HG03520 (cell line): ENCODE data around the gene SERPINA1.

ENCODE experiments used
- ATAC-seq: cut with Tn5 transposase; IDR thresholded peaks from one replicate; pipeline ENCODE4 v1.9.1; 2021; ENCODE audit warnings: mild to moderate bottlenecking, moderate library complexity; ENCODE audit not compliant: unreplicated experiment

SERPINA1 gene

GRCh38 chr14:94349276-94349675, 39.1 kb downstream of the SERPINA1 start:
- no peak for ATAC-seq

DNA sequence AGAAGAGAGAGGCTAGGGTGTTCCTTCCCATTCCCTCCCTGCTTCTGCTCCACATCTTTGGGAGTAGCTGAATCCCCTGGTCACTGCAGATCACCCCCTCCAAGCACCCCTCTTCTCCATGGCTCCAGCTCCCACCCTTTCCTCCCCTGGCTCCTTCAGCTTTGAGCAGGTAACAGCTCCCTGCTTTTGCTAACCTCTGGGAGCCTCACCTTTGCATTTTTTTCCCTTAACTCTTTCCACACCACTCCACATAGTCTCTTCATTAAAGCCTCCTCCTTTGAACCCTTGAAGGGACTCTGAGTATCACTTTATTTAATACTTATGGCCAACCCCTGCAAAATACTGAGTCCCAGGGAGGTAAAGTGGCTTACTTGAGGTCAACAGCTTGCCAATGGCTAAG, 39.6 kb downstream of the SERPINA1 start:
- ATAC-seq: no peak

- peak; percentile 8 for ATAC-seq
Measured at GRCh38 chr14:94346841-94347240, 41.6 kb downstream of the SERPINA1 start.

DNA sequence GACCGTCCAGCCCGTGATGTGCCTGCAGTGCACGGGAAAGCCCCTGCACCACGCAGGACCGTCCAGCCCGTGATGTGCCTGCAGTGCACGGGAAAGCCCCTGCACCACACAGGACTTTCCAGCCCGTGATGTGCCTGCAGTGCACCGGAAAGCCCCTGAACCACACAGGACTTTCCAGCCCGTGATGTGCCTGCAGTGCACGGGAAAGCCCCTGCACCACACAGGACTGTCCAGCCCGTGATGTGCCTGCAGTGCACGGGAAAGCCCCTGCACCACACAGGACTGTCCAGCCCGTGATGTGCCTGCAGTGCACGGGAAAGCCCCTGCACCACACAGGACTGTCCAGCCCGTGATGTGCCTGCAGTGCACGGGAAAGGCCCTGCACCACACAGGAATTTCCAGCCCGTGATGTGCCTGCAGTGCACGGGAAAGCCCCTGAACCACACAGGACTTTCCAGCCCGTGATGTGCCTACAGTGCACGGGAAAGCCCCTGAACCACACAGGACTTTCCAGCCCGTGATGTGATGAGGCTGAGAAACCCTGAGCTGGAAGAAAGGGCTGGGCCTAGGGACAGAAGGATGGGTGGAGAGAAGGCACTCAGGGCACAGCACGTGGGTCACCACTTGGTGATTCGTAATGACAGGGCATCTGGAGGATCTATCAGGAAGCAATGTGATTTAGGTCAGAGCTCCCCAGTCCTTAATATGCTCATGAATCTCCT, 42.2 kb downstream of the SERPINA1 start:
- ATAC-seq: peak; percentile 61

GRCh38 chr14:94345344-94346064, 42.9 kb downstream of the SERPINA1 start:
- ATAC-seq: no peak

- no peak for ATAC-seq
Measured at GRCh38 chr14:94344389-94344788, 44.0 kb downstream of the SERPINA1 start.

- ATAC-seq: no peak
Measured at GRCh38 chr14:94343238-94344005, 45.0 kb downstream of the SERPINA1 start.

GRCh38 chr14:94342334-94342934, 46.0 kb downstream of the SERPINA1 start:
- no peak for ATAC-seq

GRCh38 chr14:94341656-94342333, 46.6 kb downstream of the SERPINA1 start:
- ATAC-seq: no peak

DNA sequence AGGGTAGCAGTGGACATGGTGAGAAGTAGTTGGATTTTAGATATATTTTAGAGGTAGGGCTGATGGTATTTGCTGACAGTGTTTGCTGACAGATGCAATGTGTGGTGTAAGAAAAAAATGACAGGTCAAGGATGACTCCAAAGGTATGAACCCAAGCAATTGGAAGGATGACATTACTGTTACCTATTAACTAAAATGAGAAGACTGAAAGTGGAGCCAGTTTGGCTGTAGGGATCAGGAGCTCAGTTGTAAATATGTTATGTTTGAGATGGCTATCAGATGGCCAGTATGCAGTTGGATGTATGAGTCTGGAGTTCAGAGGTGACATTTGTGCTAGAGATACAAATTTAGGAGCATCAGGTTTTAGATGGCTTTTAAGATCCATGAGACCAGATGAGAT, 47.9 kb downstream of the SERPINA1 start:
- ATAC-seq: no peak

GRCh38 chr14:94338023-94338422, 50.4 kb downstream of the SERPINA1 start:
- ATAC-seq: no peak

GRCh38 chr14:94337274-94337673, 51.1 kb downstream of the SERPINA1 start:
- no peak for ATAC-seq

DNA sequence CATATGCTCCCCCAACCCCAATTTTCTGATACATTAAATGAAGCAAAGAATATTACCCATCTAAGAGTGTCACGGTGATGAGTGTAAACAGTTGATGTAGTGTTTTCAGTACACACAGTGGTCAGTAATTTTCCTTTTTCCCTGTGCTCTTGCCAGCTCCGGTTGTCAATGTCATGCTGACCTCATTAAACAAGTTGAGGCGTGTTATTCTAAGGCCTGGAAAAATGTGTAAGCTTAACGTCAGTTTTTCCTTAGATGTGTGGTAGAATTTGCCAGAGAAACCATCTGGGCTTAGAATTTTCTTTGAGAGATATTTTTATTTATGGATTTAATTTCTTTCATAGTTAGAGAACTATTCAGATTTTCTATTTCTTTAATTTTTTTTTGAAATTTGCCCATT, 53.5 kb downstream of the SERPINA1 start:
- no peak for ATAC-seq

DNA sequence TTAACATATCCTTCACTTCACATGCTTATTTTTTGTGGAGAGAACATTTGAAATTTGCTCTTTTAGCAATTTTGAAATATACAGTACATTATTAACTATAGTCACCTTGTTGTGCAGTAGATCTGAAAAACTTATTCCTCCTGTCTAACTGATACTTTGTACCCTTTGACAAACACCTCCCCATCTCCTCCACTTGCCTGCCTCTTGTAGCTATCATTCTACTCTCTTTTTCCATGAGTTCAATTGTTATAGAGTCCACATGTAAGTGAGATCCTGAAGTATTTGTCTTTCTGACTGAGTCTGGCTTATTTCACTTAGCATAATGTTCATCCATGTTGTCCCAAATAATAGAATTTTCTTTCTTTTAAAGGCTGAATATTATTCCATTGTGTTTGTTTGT, 55.8 kb downstream of the SERPINA1 start:
- no peak for ATAC-seq

DNA sequence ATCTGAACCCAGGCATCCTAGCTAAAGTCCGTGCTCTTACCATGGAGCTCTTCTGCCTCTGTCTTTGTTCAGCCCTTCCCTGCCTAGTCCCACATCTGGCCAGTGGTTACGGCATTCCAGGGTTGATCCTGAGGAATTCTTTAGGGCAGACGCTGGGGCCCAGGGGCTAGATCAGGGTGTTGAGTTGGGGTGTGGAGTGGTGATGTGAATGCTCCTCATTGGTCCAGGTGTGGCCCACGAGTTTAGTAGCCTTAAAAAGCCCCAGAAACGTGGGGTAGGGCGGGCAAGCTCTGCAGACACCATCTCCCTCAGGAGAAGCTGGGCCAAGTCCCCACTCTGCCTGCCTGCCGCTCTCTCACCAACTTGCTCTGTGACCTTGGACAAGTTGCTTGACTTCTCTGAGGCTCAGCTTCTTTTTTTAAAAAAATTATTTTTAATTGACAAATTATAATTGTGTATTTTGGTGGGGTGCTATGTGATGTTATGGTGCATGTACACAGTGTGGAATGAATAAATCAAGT, 56.3 kb downstream of the SERPINA1 start:
- no peak for ATAC-seq

DNA sequence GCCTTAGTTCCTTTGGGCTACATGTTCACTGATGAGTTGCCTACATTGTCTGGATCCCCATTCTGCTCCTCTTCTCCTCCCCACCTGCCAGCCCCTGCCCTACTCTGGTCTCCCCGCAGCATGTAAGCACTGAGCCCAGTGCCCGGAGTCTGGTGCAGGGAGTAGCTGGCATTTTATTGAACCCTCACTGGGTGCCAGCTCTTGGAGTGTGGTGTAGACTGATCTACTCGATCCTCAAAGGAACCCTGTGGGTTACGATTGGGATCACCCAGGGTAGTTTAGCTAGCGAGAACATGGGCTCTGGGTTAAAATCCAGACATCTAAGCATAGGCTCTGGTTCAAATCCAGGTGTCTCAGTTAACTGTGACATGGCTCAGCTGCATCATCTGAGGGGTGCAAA, 56.9 kb downstream of the SERPINA1 start:
- no peak for ATAC-seq

- ATAC-seq: no peak
Measured at GRCh38 chr14:94330857-94331256, 57.5 kb downstream of the SERPINA1 start.

DNA sequence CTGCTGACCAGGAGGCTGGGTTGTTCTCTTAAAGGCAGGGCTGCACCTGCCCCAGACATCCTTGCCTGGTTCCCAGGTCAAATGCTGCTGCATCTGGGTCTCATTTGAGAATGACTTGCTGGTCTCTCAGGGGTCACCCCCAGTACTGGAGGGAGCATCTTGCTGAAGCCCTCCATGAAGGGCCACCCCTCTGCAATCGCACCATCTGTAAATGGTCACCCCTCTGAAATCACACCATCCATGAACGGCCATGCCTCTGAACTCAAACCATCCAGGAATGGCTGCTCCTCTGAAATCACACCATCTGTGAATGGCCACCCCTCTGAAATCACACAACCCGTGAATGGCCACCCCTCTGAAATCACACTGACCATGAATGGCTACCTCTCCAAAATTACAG, 58.0 kb downstream of the SERPINA1 start:
- ATAC-seq: no peak

DNA sequence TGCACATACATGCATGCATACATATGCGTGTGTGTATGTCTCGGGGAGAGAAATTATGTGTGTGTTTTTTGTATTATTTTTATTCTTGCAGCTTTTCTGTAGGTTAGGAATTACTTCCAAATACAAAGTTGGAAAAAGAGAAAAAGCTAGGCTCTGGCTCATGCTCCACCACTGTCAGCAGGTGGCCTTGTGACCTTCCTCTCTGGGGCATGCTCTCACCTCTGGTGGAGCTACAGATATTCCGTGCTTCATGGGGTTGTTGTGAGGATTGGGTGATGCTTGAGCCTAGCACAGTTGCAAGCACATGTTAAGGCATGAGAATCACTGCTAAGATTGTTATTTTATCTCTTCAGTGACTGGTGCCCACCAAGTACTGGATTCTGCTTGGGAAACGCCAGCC, 58.5 kb downstream of the SERPINA1 start:
- no peak for ATAC-seq

DNA sequence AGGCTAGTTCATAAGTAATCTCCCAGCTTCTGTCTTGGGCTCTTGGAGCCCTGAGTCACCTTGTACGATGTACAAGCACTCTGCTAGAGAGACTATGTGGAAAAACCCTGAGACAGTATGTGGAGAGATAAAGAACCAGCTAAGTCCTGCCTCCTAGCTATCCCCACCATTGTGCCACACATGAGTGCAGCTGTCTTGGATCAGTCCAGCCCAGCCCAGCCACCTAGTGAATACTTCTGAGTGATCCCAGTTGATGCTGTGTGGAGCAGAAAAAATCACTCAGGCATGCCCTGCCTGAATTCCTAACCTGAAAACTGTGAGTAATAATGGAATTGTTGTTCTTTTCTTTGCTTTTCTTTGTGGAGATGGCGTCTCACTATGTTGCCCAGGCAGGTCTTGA, 60.2 kb downstream of the SERPINA1 start:
- ATAC-seq: no peak
